ENCODE results near the gene GREB1L. TPM values are rescaled to one million over a fixed set of nuclear protein-coding genes. Genes with fewer than 3 reads are reported as not detected.

The GREB1L gene
- total and polyA plus RNA-seq, 2 experiments from 2014 or later: 4.2 to 7.8 TPM

DNA sequence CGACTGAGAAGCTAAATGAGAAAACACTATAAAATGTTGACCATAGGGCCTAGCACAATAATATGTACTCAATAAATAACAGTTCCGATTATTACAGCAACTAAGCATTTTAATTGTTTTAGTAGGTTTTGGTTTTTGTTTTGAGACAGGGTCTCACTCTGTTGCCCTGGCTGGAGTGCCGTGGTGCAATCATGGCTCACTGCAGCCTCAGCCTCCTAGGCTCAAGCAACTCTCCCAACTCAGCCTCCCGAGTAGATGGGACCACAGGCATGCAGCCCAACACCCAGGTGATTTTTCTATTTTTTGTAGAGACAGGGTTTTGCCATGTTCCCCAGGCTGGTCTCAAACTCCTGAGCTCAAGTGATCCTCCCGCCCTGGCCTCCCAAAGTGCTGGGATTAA is 304.4 kb downstream of the GREB1L start:
- no peak for DNase-seq (ENCODE audit: low read depth in 1 of 2, low spot score in 1 of 2)
- Histone ChIP-seq H3K27ac (no peak overlapping the region), H3K36me3 (peaks cover 8% of the 10 kb centered on the region), H3K4me3 (no peak overlapping the region), H3K4me1 (ENCODE audit: low read depth) (no peaks in the 10 kb centered on the region), H3K9me3 (ENCODE audit: low read depth) (no peaks in the 10 kb centered on the region), H3K27me3 (no peaks in the 10 kb centered on the region)
- TF ChIP-seq, protein P1, sequence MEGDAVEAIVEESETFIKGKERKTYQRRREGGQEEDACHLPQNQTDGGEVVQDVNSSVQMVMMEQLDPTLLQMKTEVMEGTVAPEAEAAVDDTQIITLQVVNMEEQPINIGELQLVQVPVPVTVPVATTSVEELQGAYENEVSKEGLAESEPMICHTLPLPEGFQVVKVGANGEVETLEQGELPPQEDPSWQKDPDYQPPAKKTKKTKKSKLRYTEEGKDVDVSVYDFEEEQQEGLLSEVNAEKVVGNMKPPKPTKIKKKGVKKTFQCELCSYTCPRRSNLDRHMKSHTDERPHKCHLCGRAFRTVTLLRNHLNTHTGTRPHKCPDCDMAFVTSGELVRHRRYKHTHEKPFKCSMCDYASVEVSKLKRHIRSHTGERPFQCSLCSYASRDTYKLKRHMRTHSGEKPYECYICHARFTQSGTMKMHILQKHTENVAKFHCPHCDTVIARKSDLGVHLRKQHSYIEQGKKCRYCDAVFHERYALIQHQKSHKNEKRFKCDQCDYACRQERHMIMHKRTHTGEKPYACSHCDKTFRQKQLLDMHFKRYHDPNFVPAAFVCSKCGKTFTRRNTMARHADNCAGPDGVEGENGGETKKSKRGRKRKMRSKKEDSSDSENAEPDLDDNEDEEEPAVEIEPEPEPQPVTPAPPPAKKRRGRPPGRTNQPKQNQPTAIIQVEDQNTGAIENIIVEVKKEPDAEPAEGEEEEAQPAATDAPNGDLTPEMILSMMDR (IDR thresholded peaks at IDR 0.05; ENCODE audit: low read depth, low read length): no peak

DNA sequence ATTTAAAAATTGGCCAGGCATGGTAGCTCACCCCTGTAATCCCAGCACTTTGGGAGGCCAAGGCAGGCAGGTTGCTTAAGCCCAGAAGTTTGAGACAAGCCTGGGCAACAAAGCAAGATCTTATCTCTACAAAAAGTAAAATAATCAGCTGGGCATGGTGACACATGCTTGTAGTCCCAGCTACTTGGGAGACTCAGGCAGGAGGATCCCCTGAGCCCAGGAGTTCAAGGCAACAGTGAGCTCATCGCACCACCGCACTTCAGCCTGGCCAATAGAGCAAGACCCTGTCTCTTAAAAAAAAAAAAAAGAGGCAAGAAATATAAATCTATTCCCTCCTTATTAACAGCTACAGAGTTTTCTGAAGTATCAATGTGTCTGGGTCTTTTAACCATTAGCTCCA is 306.6 kb downstream of the GREB1L start:
- no peak for DNase-seq (ENCODE audit: low read depth in 1 of 2, low spot score in 1 of 2)
- H3K27me3 ChIP-seq: no peaks in the 10 kb centered on the region
- TF ChIP-seq, protein P1 (IDR thresholded peaks at IDR 0.05; ENCODE audit: low read depth, low read length): no peak
- no peaks in the 10 kb centered on the region for H3K4me1 ChIP-seq (ENCODE audit: low read depth)
- no peaks in the 10 kb centered on the region for H3K9me3 ChIP-seq (ENCODE audit: low read depth)
- no peak overlapping the region for H3K27ac ChIP-seq
- no peak overlapping the region for H3K4me3 ChIP-seq
- H3K36me3 ChIP-seq: peaks cover 14% of the 10 kb centered on the region

DNA sequence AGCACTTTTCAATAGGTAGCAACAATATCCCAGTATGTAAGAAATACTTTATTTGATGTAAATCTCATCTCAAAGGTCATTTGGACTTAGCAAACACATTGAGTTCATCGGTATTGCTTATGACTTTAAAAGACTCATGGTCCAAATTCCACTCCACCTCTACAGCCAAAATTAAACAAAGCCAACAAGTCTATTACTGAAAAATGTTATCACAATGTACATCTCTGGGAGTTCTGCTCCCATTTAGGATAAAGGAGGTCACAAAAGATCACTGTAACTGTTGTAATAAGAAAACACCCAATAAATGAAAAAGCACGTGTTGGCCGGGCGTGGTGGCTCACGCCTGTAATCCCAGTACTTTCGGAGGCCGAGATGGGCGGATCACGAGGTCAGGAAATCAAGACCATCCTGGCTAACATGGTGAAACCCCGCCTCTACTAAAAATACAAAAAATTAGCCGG is 308.5 kb downstream of the GREB1L start:
- H3K4me1 ChIP-seq (ENCODE audit: low read depth): no peaks in the 10 kb centered on the region
- H3K4me3 ChIP-seq: no peak overlapping the region
- H3K9me3 ChIP-seq (ENCODE audit: low read depth): no peaks in the 10 kb centered on the region
- peaks cover 12% of the 10 kb centered on the region for H3K36me3 ChIP-seq
- H3K27me3 ChIP-seq: no peaks in the 10 kb centered on the region
- TF ChIP-seq, protein P1 (IDR thresholded peaks at IDR 0.05; ENCODE audit: low read depth, low read length): no peak
- DNase-seq (ENCODE audit: low read depth in 1 of 2, low spot score in 1 of 2): no peak
- no peak overlapping the region for H3K27ac ChIP-seq

DNA sequence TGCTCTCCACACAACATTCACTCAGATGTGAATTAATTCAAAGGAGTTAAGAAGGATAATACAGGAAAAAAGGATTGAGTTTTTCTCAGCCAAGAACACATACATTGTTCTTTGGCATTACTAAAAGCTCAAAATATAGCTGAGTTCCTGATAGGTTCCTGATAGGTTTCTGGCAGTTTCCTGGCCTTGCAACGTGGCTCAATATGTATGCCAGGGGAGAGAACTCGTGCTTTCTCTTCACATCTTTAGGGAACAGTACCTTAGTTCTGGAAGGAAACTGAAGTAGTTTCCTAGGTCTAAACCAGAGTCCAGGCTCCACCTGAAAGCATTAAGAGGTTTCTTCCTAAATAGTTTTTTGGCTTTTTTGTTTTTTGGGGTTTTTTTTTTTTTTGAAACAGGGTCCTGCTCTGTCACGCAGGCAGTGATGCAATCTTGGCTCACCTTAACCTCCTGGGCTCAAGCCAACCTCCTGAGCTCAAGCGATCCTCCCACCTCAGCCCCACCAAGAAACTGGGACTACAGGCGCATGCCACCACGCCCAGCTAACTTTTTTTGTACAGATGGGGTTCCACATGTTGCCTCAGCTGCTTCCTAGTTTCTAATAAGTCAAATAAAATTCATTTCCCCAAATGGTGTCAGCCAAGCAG is 315.7 kb downstream of the GREB1L start:
- H3K27ac ChIP-seq: no peak overlapping the region

DNA sequence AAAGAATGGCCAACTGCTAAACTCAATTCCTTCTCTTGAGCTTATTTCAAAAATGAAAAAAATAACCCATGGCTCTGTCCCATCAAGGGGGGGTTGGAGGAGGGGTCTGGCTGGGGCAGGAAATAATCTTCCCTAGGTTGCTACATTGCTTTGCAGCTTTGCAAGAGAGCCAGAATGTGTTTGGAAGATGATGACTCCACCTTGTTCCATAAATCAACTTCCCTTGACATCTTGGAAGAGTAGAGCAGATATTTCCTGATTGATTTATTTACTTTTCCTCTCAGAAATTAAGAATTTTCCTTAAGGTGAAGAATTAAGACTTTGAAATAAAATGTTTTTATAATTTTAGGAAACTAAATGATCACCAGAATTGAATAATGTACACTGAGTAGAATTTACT is 317.2 kb downstream of the GREB1L start:
- H3K36me3 ChIP-seq: peaks cover 36% of the 10 kb centered on the region
- no peak overlapping the region for H3K4me3 ChIP-seq
- no peak for DNase-seq (ENCODE audit: low read depth in 1 of 2, low spot score in 1 of 2)
- TF ChIP-seq, protein P1 (IDR thresholded peaks at IDR 0.05; ENCODE audit: low read depth, low read length): no peak
- H3K27me3 ChIP-seq: no peaks in the 10 kb centered on the region
- no peak overlapping the region for H3K27ac ChIP-seq
- H3K9me3 ChIP-seq (ENCODE audit: low read depth): no peaks in the 10 kb centered on the region
- H3K4me1 ChIP-seq (ENCODE audit: low read depth): no peaks in the 10 kb centered on the region

More for the DNA sequence above, 315.7 kb downstream of the GREB1L start:
- Histone ChIP-seq H3K27me3 (no peaks in the 10 kb centered on the region), H3K9me3 (ENCODE audit: low read depth) (no peaks in the 10 kb centered on the region), H3K4me3 (no peak overlapping the region), H3K4me1 (ENCODE audit: low read depth) (no peaks in the 10 kb centered on the region), H3K36me3 (peaks cover 28% of the 10 kb centered on the region)
- DNase-seq (ENCODE audit: low read depth in 1 of 2, low spot score in 1 of 2): peak in 1 of 2 donors; percentile 19
- TF ChIP-seq, protein P1 (IDR thresholded peaks at IDR 0.05; ENCODE audit: low read depth, low read length): no peak

All from cardiac muscle cell (in vitro differentiated cells and primary cell).